IPS-18c (cell line): ENCODE data around the gene KAZN.

Experiments
- H3K4me3 ChIP-seq: 2 replicates; pipeline ENCODE4 v1.7.0; 2013; ENCODE audit warnings: low read depth, mild to moderate bottlenecking, low read length, moderate library complexity; ENCODE audit not compliant: insufficient read depth
- H3K9me3 ChIP-seq: one replicate; pipeline ENCODE4 v1.6.1; 2013; ENCODE audit warnings: mild to moderate bottlenecking, low read length, moderate library complexity; ENCODE audit not compliant: control insufficient read depth, insufficient read depth

Gene KAZN

GRCh38 chr1:14993414-14993813, 394.9 kb downstream of the KAZN start:
- no peak overlapping the region for H3K4me3 ChIP-seq
- H3K9me3 ChIP-seq = no peaks in the 10 kb centered on the region

GRCh38 chr1:14994148-14994547, 395.7 kb downstream of the KAZN start:
- Histone ChIP-seq H3K4me3 (no peak overlapping the region), H3K9me3 (no peaks in the 10 kb centered on the region)

- no peaks in the 10 kb centered on the region for H3K9me3 ChIP-seq
- no peak overlapping the region for H3K4me3 ChIP-seq
Observed at GRCh38 chr1:14994841-14995437, 396.5 kb downstream of the KAZN start.

GRCh38 chr1:14996133-14997050, 397.9 kb downstream of the KAZN start:
- H3K4me3 ChIP-seq = no peak overlapping the region
- no peaks in the 10 kb centered on the region for H3K9me3 ChIP-seq

- H3K9me3 ChIP-seq = no peaks in the 10 kb centered on the region
- no peak overlapping the region for H3K4me3 ChIP-seq
Observed at GRCh38 chr1:14997646-14998276, 399.3 kb downstream of the KAZN start.

- peaks cover 2% of the 10 kb centered on the region for H3K9me3 ChIP-seq
- no peak overlapping the region for H3K4me3 ChIP-seq
Observed at GRCh38 chr1:14999441-14999840, 401.0 kb downstream of the KAZN start.

GRCh38 chr1:15000030-15000429, 401.5 kb downstream of the KAZN start:
- Histone ChIP-seq H3K4me3 (no peak overlapping the region), H3K9me3 (peaks cover 2% of the 10 kb centered on the region)

GRCh38 chr1:15000671-15001070, 402.2 kb downstream of the KAZN start:
- peaks cover 2% of the 10 kb centered on the region for H3K9me3 ChIP-seq

GRCh38 chr1:15001317-15001915, 402.9 kb downstream of the KAZN start:
- Histone ChIP-seq H3K9me3 (peaks cover 2% of the 10 kb centered on the region), H3K4me3 (no peak overlapping the region)

More at GRCh38 chr1:15000671-15001070, 402.2 kb downstream of the KAZN start:
- no peak overlapping the region for H3K4me3 ChIP-seq

- H3K4me3 ChIP-seq = no peak overlapping the region
- H3K9me3 ChIP-seq = peaks cover 2% of the 10 kb centered on the region
Observed at GRCh38 chr1:15002325-15002724, 403.8 kb downstream of the KAZN start.

GRCh38 chr1:15004396-15004795, 405.9 kb downstream of the KAZN start:
- H3K4me3 ChIP-seq = no peak overlapping the region

GRCh38 chr1:15005116-15005515, 406.6 kb downstream of the KAZN start:
- H3K9me3 ChIP-seq = peaks cover 2% of the 10 kb centered on the region
- no peak overlapping the region for H3K4me3 ChIP-seq

More at GRCh38 chr1:15004396-15004795, 405.9 kb downstream of the KAZN start:
- H3K9me3 ChIP-seq = peaks cover 2% of the 10 kb centered on the region

- peaks cover 2% of the 10 kb centered on the region for H3K9me3 ChIP-seq
- H3K4me3 ChIP-seq = no peak overlapping the region
Observed at GRCh38 chr1:15007368-15007767, 408.9 kb downstream of the KAZN start.

GRCh38 chr1:15007842-15008241, 409.4 kb downstream of the KAZN start:
- Histone ChIP-seq H3K9me3 (peaks cover 2% of the 10 kb centered on the region), H3K4me3 (no peak overlapping the region)

GRCh38 chr1:15008783-15009729, 410.6 kb downstream of the KAZN start:
- H3K9me3 ChIP-seq = no peaks in the 10 kb centered on the region
- H3K4me3 ChIP-seq = no peak overlapping the region

GRCh38 chr1:15011160-15011559, 412.7 kb downstream of the KAZN start:
- no peaks in the 10 kb centered on the region for H3K9me3 ChIP-seq

GRCh38 chr1:15011661-15012060, 413.2 kb downstream of the KAZN start:
- H3K9me3 ChIP-seq = no peaks in the 10 kb centered on the region
- H3K4me3 ChIP-seq = no peak overlapping the region

More at GRCh38 chr1:15011160-15011559, 412.7 kb downstream of the KAZN start:
- no peak overlapping the region for H3K4me3 ChIP-seq
